ENCODE measurements around the gene CCDC122.
A peak's percentile ranks its signal among the peaks of the same experiment; 100 is the strongest.

CCDC122 gene

GRCh38 chr13:43805071-43805468 is 74.5 kb downstream of the CCDC122 start:
- DNase-seq (ENCODE audit: low read depth, low spot score) = no peak
- H3K9me3 ChIP-seq (ENCODE audit: low read depth, low read length) = no peaks in the 10 kb centered on the region
- H3K4me3 ChIP-seq = no peak overlapping the region
- TF ChIP-seq POLR2AphosphoS5 (IDR thresholded peaks at IDR 0.05; ENCODE audit: borderline replicate concordance, low read depth, low read length) (no peak), FOXP2 (optimal IDR thresholded peaks at IDR 0.05; ENCODE audit: control extremely low read depth, extremely low read length, insufficient read depth) (no peak), EZH2 (IDR thresholded peaks at IDR 0.05) (no peak)
- H3K9ac ChIP-seq (ENCODE audit: insufficient read length) = no peak overlapping the region
- no peaks in the 10 kb centered on the region for H3K36me3 ChIP-seq (ENCODE audit: insufficient read depth, low read length)
- no peak overlapping the region for H3K27ac ChIP-seq

- TF ChIP-seq FOXP2 (optimal IDR thresholded peaks at IDR 0.05; ENCODE audit: control extremely low read depth, extremely low read length, insufficient read depth) = no peak
- TF ChIP-seq POLR2AphosphoS5 (IDR thresholded peaks at IDR 0.05; ENCODE audit: borderline replicate concordance, low read depth, low read length) = no peak
- TF ChIP-seq EZH2 (IDR thresholded peaks at IDR 0.05) = no peak
- Histone ChIP-seq H3K27ac (no peak overlapping the region), H3K9ac (ENCODE audit: insufficient read length) (no peak overlapping the region), H3K36me3 (ENCODE audit: insufficient read depth, low read length) (no peaks in the 10 kb centered on the region), H3K9me3 (ENCODE audit: low read depth, low read length) (no peaks in the 10 kb centered on the region), H3K4me3 (no peak overlapping the region)
- DNase-seq (ENCODE audit: low read depth, low spot score) = peak; percentile 69
These were observed 75.0 kb downstream of the CCDC122 start for GRCh38 chr13:43804461-43805070.

- TF ChIP-seq EZH2 (IDR thresholded peaks at IDR 0.05) (no peak), FOXP2 (optimal IDR thresholded peaks at IDR 0.05; ENCODE audit: control extremely low read depth, extremely low read length, insufficient read depth) (no peak), POLR2AphosphoS5 (IDR thresholded peaks at IDR 0.05; ENCODE audit: borderline replicate concordance, low read depth, low read length) (no peak)
- Histone ChIP-seq H3K9me3 (ENCODE audit: low read depth, low read length) (no peaks in the 10 kb centered on the region), H3K9ac (ENCODE audit: insufficient read length) (no peak overlapping the region), H3K4me3 (no peak overlapping the region), H3K27ac (no peak overlapping the region), H3K36me3 (ENCODE audit: insufficient read depth, low read length) (no peaks in the 10 kb centered on the region)
- no peak for DNase-seq (ENCODE audit: low read depth, low spot score)
These were observed 77.0 kb downstream of the CCDC122 start for GRCh38 chr13:43802511-43802910.

GRCh38 chr13:43800828-43801227 is 78.7 kb downstream of the CCDC122 start:
- TF ChIP-seq POLR2AphosphoS5 (IDR thresholded peaks at IDR 0.05; ENCODE audit: borderline replicate concordance, low read depth, low read length) (no peak), EZH2 (IDR thresholded peaks at IDR 0.05) (no peak), FOXP2 (optimal IDR thresholded peaks at IDR 0.05; ENCODE audit: control extremely low read depth, extremely low read length, insufficient read depth) (no peak)
- no peak overlapping the region for H3K9ac ChIP-seq (ENCODE audit: insufficient read length)
- no peaks in the 10 kb centered on the region for H3K9me3 ChIP-seq (ENCODE audit: low read depth, low read length)
- DNase-seq (ENCODE audit: low read depth, low spot score) = no peak
- H3K27ac ChIP-seq = no peak overlapping the region
- no peak overlapping the region for H3K4me3 ChIP-seq
- H3K36me3 ChIP-seq (ENCODE audit: insufficient read depth, low read length) = no peaks in the 10 kb centered on the region

GRCh38 chr13:43799191-43799590 is 80.3 kb downstream of the CCDC122 start:
- H3K9me3 ChIP-seq (ENCODE audit: low read depth, low read length) = no peaks in the 10 kb centered on the region
- no peak overlapping the region for H3K27ac ChIP-seq
- H3K4me3 ChIP-seq = no peak overlapping the region
- H3K9ac ChIP-seq (ENCODE audit: insufficient read length) = no peak overlapping the region
- no peaks in the 10 kb centered on the region for H3K36me3 ChIP-seq (ENCODE audit: insufficient read depth, low read length)
- no peak for TF ChIP-seq FOXP2 (optimal IDR thresholded peaks at IDR 0.05; ENCODE audit: control extremely low read depth, extremely low read length, insufficient read depth)
- no peak for TF ChIP-seq EZH2 (IDR thresholded peaks at IDR 0.05)
- TF ChIP-seq POLR2AphosphoS5 (IDR thresholded peaks at IDR 0.05; ENCODE audit: borderline replicate concordance, low read depth, low read length) = no peak
- no peak for DNase-seq (ENCODE audit: low read depth, low spot score)

- Histone ChIP-seq H3K36me3 (ENCODE audit: insufficient read depth, low read length) (no peaks in the 10 kb centered on the region), H3K4me3 (no peak overlapping the region), H3K9me3 (ENCODE audit: low read depth, low read length) (no peaks in the 10 kb centered on the region), H3K27ac (no peak overlapping the region), H3K9ac (ENCODE audit: insufficient read length) (no peak overlapping the region)
- no peak for TF ChIP-seq POLR2AphosphoS5 (IDR thresholded peaks at IDR 0.05; ENCODE audit: borderline replicate concordance, low read depth, low read length)
- no peak for TF ChIP-seq EZH2 (IDR thresholded peaks at IDR 0.05)
- no peak for DNase-seq (ENCODE audit: low read depth, low spot score)
These were observed 81.7 kb downstream of the CCDC122 start for GRCh38 chr13:43797869-43798268.

- no peak for DNase-seq (ENCODE audit: low read depth, low spot score)
- TF ChIP-seq EZH2 (IDR thresholded peaks at IDR 0.05) = no peak
- no peak for TF ChIP-seq POLR2AphosphoS5 (IDR thresholded peaks at IDR 0.05; ENCODE audit: borderline replicate concordance, low read depth, low read length)
- no peak for TF ChIP-seq FOXP2 (optimal IDR thresholded peaks at IDR 0.05; ENCODE audit: control extremely low read depth, extremely low read length, insufficient read depth)
- no peak overlapping the region for H3K4me3 ChIP-seq
These were observed 82.4 kb downstream of the CCDC122 start for GRCh38 chr13:43797159-43797558.

GRCh38 chr13:43794416-43794815 is 85.1 kb downstream of the CCDC122 start:
- Histone ChIP-seq H3K9ac (ENCODE audit: insufficient read length) (no peak overlapping the region), H3K36me3 (ENCODE audit: insufficient read depth, low read length) (no peaks in the 10 kb centered on the region), H3K4me3 (no peak overlapping the region), H3K9me3 (ENCODE audit: low read depth, low read length) (no peaks in the 10 kb centered on the region), H3K27ac (no peak overlapping the region)
- DNase-seq (ENCODE audit: low read depth, low spot score) = no peak
- TF ChIP-seq FOXP2 (optimal IDR thresholded peaks at IDR 0.05; ENCODE audit: control extremely low read depth, extremely low read length, insufficient read depth) (no peak), EZH2 (IDR thresholded peaks at IDR 0.05) (no peak), POLR2AphosphoS5 (IDR thresholded peaks at IDR 0.05; ENCODE audit: borderline replicate concordance, low read depth, low read length) (no peak)

More at GRCh38 chr13:43797159-43797558, 82.4 kb downstream of the CCDC122 start:
- no peaks in the 10 kb centered on the region for H3K36me3 ChIP-seq (ENCODE audit: insufficient read depth, low read length)
- no peak overlapping the region for H3K27ac ChIP-seq
- H3K9me3 ChIP-seq (ENCODE audit: low read depth, low read length) = no peaks in the 10 kb centered on the region
- no peak overlapping the region for H3K9ac ChIP-seq (ENCODE audit: insufficient read length)
